ENCODE results near the gene MITF.

Gene MITF

DNA sequence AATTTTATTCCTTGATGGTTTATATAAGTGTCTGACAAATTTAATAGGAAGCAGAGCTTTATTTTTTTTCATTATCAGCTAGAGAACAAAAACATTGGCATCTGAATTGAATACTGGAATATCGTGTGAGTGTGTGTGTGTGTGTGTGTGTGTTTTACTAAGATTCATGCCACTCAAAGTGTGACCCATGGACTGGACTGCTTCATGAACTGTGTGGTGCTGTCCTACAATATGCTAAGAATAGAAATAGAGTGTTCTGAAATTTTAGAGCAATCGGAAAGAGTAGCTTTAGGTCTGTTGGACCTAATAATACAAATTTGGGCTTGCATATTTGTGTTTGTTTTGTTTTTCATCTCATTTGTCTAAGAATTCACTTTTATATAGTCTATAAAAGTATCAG is 89.6 kb downstream of the MITF start:
- no peak for DNase-seq (ENCODE audit: low read depth in 1 of 2, low spot score in 1 of 2)
- TF ChIP-seq GABPA (IDR thresholded peaks at IDR 0.05; ENCODE audit: low read depth) (no peak), CTCF (IDR thresholded peaks at IDR 0.05; ENCODE audit: insufficient read depth, low read length) (no peak), POLR2AphosphoS5 (IDR thresholded peaks at IDR 0.05; ENCODE audit: low read depth) (no peak), SPI1 (IDR thresholded peaks at IDR 0.05; ENCODE audit: borderline replicate concordance, low read depth) (no peak), REST (IDR thresholded peaks at IDR 0.05; ENCODE audit: insufficient replicate concordance, low read depth) (no peak)
- no peak overlapping the region for H3K4me3 ChIP-seq (replicated peaks; ENCODE audit: insufficient read depth, low read length)
- H3K27ac ChIP-seq (replicated peaks), result no peak overlapping the region
- H3K27me3 ChIP-seq (ENCODE audit: insufficient read depth, poor library complexity, severe bottlenecking), result no peaks in the 10 kb centered on the region

DNA sequence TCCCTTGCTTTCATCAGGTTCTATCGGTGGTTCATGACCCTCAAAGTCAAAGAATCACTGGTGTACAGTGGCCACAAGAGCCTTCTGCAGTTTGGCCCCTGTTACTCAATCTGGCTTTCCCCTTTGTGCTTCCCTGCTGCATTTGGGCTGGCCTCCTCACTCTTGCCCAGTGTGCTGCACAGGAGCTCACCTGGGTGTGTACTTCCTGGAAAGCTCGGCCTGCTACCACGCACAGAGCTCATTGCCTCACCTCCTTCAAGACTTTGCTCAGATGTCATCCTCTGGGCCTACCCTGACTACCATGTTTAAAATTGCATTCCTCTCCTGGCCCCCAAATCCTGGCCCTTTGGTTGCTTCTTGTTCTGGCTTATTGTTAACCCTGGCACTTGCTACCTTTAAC is 90.9 kb downstream of the MITF start:
- no peaks in the 10 kb centered on the region for H3K27me3 ChIP-seq (ENCODE audit: insufficient read depth, poor library complexity, severe bottlenecking)
- no peak for TF ChIP-seq SPI1 (IDR thresholded peaks at IDR 0.05; ENCODE audit: borderline replicate concordance, low read depth)
- TF ChIP-seq CTCF (IDR thresholded peaks at IDR 0.05; ENCODE audit: insufficient read depth, low read length), result no peak
- TF ChIP-seq REST (IDR thresholded peaks at IDR 0.05; ENCODE audit: insufficient replicate concordance, low read depth), result no peak
- no peak for TF ChIP-seq POLR2AphosphoS5 (IDR thresholded peaks at IDR 0.05; ENCODE audit: low read depth)
- TF ChIP-seq GABPA (IDR thresholded peaks at IDR 0.05; ENCODE audit: low read depth), result no peak
- H3K27ac ChIP-seq (replicated peaks), result no peak overlapping the region
- no peak for DNase-seq (ENCODE audit: low read depth in 1 of 2, low spot score in 1 of 2)
- H3K4me3 ChIP-seq (replicated peaks; ENCODE audit: insufficient read depth, low read length), result no peak overlapping the region

DNA sequence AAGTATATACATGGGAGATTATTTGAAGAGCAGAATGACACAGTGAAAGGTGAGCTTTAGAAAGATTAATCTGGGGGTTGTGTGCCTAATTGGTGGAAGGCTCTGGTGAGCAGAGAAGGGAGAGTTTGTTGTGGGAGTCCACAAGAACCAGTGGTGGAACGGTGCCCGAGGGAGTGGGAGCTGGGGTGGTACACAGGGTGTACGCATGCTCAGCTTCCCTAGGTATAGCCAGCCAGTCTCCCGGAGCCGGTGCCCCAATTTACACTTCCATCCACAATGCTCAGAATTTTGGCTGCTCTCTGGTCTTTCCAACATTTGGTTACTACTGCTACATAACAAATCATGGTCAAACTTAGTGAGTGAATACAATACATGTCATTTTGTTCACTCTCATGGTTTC is 92.5 kb downstream of the MITF start:
- Histone ChIP-seq H3K27me3 (ENCODE audit: insufficient read depth, poor library complexity, severe bottlenecking) (no peaks in the 10 kb centered on the region), H3K4me3 (replicated peaks; ENCODE audit: insufficient read depth, low read length) (no peak overlapping the region), H3K27ac (replicated peaks) (no peak overlapping the region)
- no peak for DNase-seq (ENCODE audit: low read depth in 1 of 2, low spot score in 1 of 2)
- TF ChIP-seq SPI1 (IDR thresholded peaks at IDR 0.05; ENCODE audit: borderline replicate concordance, low read depth), result no peak
- no peak for TF ChIP-seq REST (IDR thresholded peaks at IDR 0.05; ENCODE audit: insufficient replicate concordance, low read depth)
- TF ChIP-seq CTCF (IDR thresholded peaks at IDR 0.05; ENCODE audit: insufficient read depth, low read length), result no peak
- TF ChIP-seq GABPA (IDR thresholded peaks at IDR 0.05; ENCODE audit: low read depth), result no peak
- no peak for TF ChIP-seq POLR2AphosphoS5 (IDR thresholded peaks at IDR 0.05; ENCODE audit: low read depth)
